ENCODE measurements around the gene COL4A3.

COL4A3 gene

GRCh38 chr2:227348324-227348723, 183.9 kb downstream of the COL4A3 start:
- DNase-seq = no peak

GRCh38 chr2:227349989-227350612, 185.7 kb downstream of the COL4A3 start:
- no peak for DNase-seq

GRCh38 chr2:227351639-227352038, 187.2 kb downstream of the COL4A3 start:
- no peak for DNase-seq

- DNase-seq = no peak
Observed at GRCh38 chr2:227360351-227360750, 195.9 kb downstream of the COL4A3 start.

GRCh38 chr2:227363756-227364155, 199.3 kb downstream of the COL4A3 start:
- DNase-seq = no peak
